A549 (cell line): ENCODE data around the gene C19orf33. TPM values are rescaled to one million over a fixed set of nuclear protein-coding genes. Genes with fewer than 3 reads are reported as not detected.
"Not testable (repeated sequence)": the region's sequence is repeated elsewhere in the genome, so short reads cannot be mapped to it uniquely, and the experiment has no call there.

Experiments
- ATAC-seq, 2 experiments: fragments of 200-7000 bp in 1 of 2; fragments of >200 bp in 1 of 2; cut with Nextera tagmentation in 1 of 2; cut with Tn5 transposase in 1 of 2; 3 replicates each; pipeline versions ENCODE4 v1.8.0 to v1.9.1; 2018 to 2020; ENCODE audit warnings: mild to moderate bottlenecking in 1 of 2, moderate library complexity in 1 of 2
- CTCF ChIA-PET: fragments of 300-600 bp; sonication (Branson Sonifier 250); formaldehyde crosslinking; extraction: SDS; loops from one replicate; lab custom pipeline; 2021; ENCODE audit warnings: antibody characterized with exemption, inconsistent platforms; lab: Yijun Ruan, JAX
- POLR2A ChIA-PET: fragments of 350-600 bp; formaldehyde crosslinking; extraction: SDS; loops from one replicate; lab custom pipeline; 2021; ENCODE audit warnings: antibody characterized with exemption, inconsistent platforms; lab: Yijun Ruan, JAX
- DNase-seq, 2 experiments: peaks; one replicate each; pipeline versions ENCODE4 v3.0.0 to v3.0.0-alpha.2; 2011 to 2016; ENCODE audit warnings: low read depth in 1 of 2, low spot score in 1 of 2
- FAIRE-seq: peaks from 2 replicates; lab custom pipeline; 2011; peaks lifted over from hg19 to GRCh38; lab: Jason Lieb, UNC
- H3K27ac ChIP-seq, 2 experiments: fragments of >200 bp; sonication (Bioruptor Twin); formaldehyde crosslinking; 3 replicates each; pipeline ENCODE4 v1.5.1; 2016 to 2017
- H3K4me1 ChIP-seq: fragments of >200 bp; sonication (Bioruptor Twin); formaldehyde crosslinking; 3 replicates; pipeline ENCODE4 v1.6.1; 2016
- H3K4me2 ChIP-seq: fragments of >200 bp; sonication (Bioruptor Twin); formaldehyde crosslinking; 3 replicates; pipeline ENCODE4 v1.6.1; 2016
- H3K4me3 ChIP-seq: fragments of >200 bp; sonication (Bioruptor Twin); formaldehyde crosslinking; 3 replicates; pipeline ENCODE4 v1.5.1; 2016
- H3K9me3 ChIP-seq: fragments of >200 bp; sonication (Bioruptor Twin); formaldehyde crosslinking; 3 replicates; pipeline ENCODE4 v1.6.1; 2016
- BCL3 ChIP-seq: fragments of >200 bp; sonication (Bioruptor Twin); formaldehyde crosslinking; IDR thresholded peaks from 3 replicates; pipeline ENCODE4 v1.6.1; 2016
- EHF ChIP-seq: fragments of 250-450 bp; sonication (Bioruptor Pico); IDR thresholded peaks from 2 replicates; pipeline ENCODE4 v1.5.0; 2020; ENCODE audit warnings: mild to moderate bottlenecking
- ELK1 ChIP-seq: fragments of 150-350 bp; IDR thresholded peaks from 2 replicates; pipeline ENCODE4 v1.6.1; 2014; ENCODE audit warnings: low read depth, mild to moderate bottlenecking, low read length
- FOSB ChIP-seq: fragments of 250-450 bp; sonication (Bioruptor Pico); IDR thresholded peaks from 2 replicates; pipeline ENCODE4 v1.5.0; 2020; ENCODE audit warnings: mild to moderate bottlenecking, moderate library complexity
- FOSL2 ChIP-seq, 2 experiments: fragments of 450-650 bp in 1 of 2; fragments of >200 bp in 1 of 2; sonication (Bioruptor Twin) in 1 of 2; formaldehyde crosslinking; IDR thresholded peaks; 2 replicates each; pipeline versions ENCODE4 v1.5.0 to v1.6.1; 2016 to 2020; ENCODE audit warnings: mild to moderate bottlenecking in 1 of 2, moderate library complexity in 1 of 2
- GATA3 ChIP-seq: IDR thresholded peaks from 2 replicates; pipeline ENCODE4 v1.6.1; 2012; ENCODE audit warnings: borderline replicate concordance
- HES2 ChIP-seq: fragments of >200 bp; sonication (Bioruptor Twin); formaldehyde crosslinking; IDR thresholded peaks from 2 replicates; pipeline ENCODE4 v1.6.1; 2016
- HOXB13 ChIP-seq: fragments of 250-450 bp; sonication (Bioruptor Pico); IDR thresholded peaks from 2 replicates; pipeline ENCODE4 v1.5.0; 2020; ENCODE audit warnings: low read depth, mild to moderate bottlenecking, moderate library complexity
- JUN ChIP-seq, 2 experiments: fragments of >200 bp; sonication (Bioruptor Twin); formaldehyde crosslinking; IDR thresholded peaks; 2 replicates in 1 of 2; 3 replicates in 1 of 2; pipeline ENCODE4 v1.6.1; 2016 to 2017
- KDM5A ChIP-seq: fragments of 200-600 bp; sonication (generic); IDR thresholded peaks from 2 replicates; pipeline ENCODE4 v1.6.1; 2016; ENCODE audit warnings: antibody characterized with exemption, mild to moderate bottlenecking
- MAFK ChIP-seq: fragments of 450-650 bp; IDR thresholded peaks from 2 replicates; pipeline ENCODE4 v1.6.1; 2014; ENCODE audit not compliant: partially characterized antibody
- MYC ChIP-seq: IDR thresholded peaks from 2 replicates; pipeline ENCODE4 v1.6.1; 2012; ENCODE audit warnings: mild to moderate bottlenecking, inconsistent platforms, low read length, improper control_type of control experiment, borderline replicate concordance
- NR3C1 ChIP-seq: fragments of >200 bp; sonication (Bioruptor Twin); formaldehyde crosslinking; IDR thresholded peaks from 3 replicates; pipeline ENCODE4 v1.6.1; 2017
- RAD21 ChIP-seq, 2 experiments: fragments of >200 bp in 1 of 2; sonication (Bioruptor Twin) in 1 of 2; formaldehyde crosslinking in 1 of 2; IDR thresholded peaks in 1 of 2; conservative IDR thresholded peaks in 1 of 2; 2 replicates in 1 of 2; 3 replicates in 1 of 2; pipeline ENCODE4 v1.6.1; 2012 to 2018; ENCODE audit warnings: inconsistent platforms in 1 of 2
- ZC3H11A ChIP-seq: fragments of 450-650 bp; IDR thresholded peaks from 2 replicates; pipeline ENCODE4 v1.6.1; 2014; ENCODE audit warnings: antibody characterized with exemption, mild to moderate bottlenecking
- WGBS: methylation state at CpG from one replicate; pipeline ENCODE4 v1.1.6; 2017; ENCODE audit errors: missing lambda C conversion rate; 5-methylcytosine and 5-hydroxymethylcytosine counted together
- polyA plus RNA-seq, 4 experiments: library from polyadenylated mRNA; depleted of rRNA in 3 of 4; stranded (reverse); fragments of >200 nt; fragmentation: RNase III in 1 of 4; extraction: RNeasy Plus Mini Kit Qiagen cat#74134 plus additional on column Dnase treatment in 1 of 4; gene quantifications; 2 replicates in 3 of 4; 3 replicates in 1 of 4; pipeline ENCODE4 v1.2.3, GENCODE V29; 2011 to 2017
- TF ChIP-seq, protein P1 (sequence below): IDR thresholded peaks from 2 replicates; pipeline ENCODE4 v1.6.1; 2012; ENCODE audit warnings: low read depth, borderline replicate concordance

C19orf33 gene
- polyA plus RNA-seq, 2 of the 4 experiments (the other 2 are of a cell fraction): 302 to 489 TPM

DNA sequence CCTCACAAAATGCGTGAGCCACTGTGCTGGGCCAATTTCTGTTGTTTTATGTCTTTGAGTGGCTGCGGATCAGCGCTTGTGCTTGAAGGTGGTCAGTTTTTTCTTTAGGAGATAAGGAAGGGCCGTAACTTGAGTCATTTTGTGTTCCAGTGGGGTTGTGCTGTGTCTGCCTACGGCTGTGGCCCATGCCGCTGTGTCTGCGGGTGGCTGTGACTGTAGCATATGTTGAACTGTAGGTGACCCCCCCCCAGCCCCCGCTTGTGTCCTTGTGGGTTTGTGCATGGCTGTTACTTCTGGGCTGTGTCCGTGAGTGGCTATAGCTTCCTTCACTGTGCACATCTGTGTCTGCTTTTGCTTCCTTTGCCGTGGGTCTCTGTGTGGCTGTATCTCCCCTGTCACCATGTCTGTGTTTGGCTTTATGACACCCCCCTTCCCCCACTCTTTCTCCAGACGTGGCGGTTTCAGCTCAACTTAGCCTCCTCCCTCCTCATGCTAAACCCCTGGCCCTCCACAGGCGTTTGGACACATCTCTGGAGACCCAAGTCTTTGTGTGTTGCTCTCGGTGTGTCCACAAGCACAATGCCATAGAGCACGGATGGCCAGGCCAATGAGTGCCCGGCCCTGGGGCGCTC is 48.6 kb upstream of the C19orf33 start:
- DNase-seq (no peak), ATAC-seq (peak; percentile 69 to 72), FAIRE-seq (peak; percentile 92)
- ChIA-PET CTCF (interaction anchor here (0.5 to 33.5 kb wide), 37 partner anchors 13 to 598 kb away, joined by 3 to 1052 read pairs (median 6); partner anchors contain the start of genes CATSPERG, FAM98C, KCNK6 and PSMD8), POLR2A (interaction anchor here (0.5 to 2.7 kb wide), 12 partner anchors 9 to 1684 kb away, joined by 3 to 22 read pairs (median 3); partner anchors contain the start of genes C19orf33, CATSPERG, GGN and PSMD8)
- H3K4me3 ChIP-seq: peak overlapping the region; percentile 61
- peak overlapping the region; percentile 90 to 91 for H3K27ac ChIP-seq
- no peak for TF ChIP-seq HOXB13 (CRISPR knock-in tag)
- H3K4me1 ChIP-seq: peaks cover 42% of the 10 kb centered on the region
- WGBS: 41% methylated on average over 17 of the region's 17 CpGs
- H3K4me2 ChIP-seq: peak overlapping the region; percentile 82
- no peaks in the 10 kb centered on the region for H3K9me3 ChIP-seq

DNA sequence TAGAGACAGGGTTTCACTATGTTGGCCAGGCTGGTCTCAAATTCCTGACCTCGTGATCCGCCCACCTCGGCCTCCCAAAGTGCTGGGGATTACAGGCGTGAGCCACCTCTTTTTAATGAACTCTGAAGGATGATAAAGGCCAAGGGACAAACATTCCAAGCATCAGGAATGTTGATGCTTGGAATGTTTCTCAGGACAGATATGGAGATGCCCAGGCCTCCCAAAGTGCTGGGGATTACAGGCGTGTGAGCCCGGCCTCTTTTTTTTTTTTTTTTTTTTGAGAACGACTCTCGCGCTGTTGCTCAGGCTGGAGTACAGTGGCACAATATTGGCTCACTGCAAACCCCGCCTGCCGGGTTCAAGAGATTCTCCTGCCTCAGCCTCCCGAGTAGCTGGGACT is 42.1 kb upstream of the C19orf33 start:
- FAIRE-seq, H3K4me3 ChIP-seq, ATAC-seq, POLR2A ChIA-PET, H3K4me2 ChIP-seq, H3K27ac ChIP-seq, H3K9me3 ChIP-seq, DNase-seq: not testable (repeated sequence)
- CTCF ChIA-PET: interaction anchor here (0.6 to 33.5 kb wide), 7 partner anchors 11 to 141 kb away, joined by 3 to 1052 read pairs (median 3); partner anchors contain the start of genes CATSPERG, FAM98C and KCNK6
- peaks cover 36% of the 10 kb centered on the region for H3K4me1 ChIP-seq
- WGBS: 91% methylated on average over 12 of the region's 12 CpGs

DNA sequence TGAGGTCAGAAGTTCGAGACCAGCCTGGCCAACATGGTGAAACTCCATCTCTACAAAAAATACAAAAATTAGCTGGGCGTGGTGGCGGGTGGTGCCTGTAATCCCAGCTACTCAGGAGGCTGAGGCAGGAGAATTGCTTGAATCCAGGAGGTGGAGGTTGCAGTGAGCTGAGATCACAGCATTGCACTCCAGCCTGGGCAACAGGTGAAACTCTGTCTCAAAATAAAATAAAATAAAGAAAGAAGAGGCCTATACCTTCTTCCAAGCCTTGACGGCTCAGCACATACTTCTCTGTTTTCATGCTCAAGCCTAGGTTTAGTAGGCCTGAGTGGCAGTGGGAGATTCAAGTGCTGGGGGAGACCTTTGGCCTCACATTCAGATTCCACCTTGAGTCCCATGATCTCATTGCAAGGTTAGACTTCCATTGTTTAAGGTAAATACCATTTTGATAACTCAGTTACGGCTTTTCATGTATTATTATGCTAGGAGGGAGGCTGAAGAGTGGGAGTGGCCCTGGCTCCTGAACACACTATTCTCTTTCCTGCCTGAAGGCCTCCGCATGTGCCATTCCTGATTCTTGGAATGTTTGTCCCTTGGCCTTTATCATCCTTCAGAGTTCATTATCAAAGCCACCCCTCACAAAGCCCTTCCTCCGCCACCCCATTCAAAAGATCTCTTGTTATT is 41.3 kb upstream of the C19orf33 start:
- TF ChIP-seq NR3C1: no peak
- no peak for TF ChIP-seq KDM5A
- TF ChIP-seq RAD21 (conservative IDR thresholded peaks at IDR 0.05 in 1 of 2, IDR thresholded peaks at IDR 0.05 in 1 of 2): no peak
- no peak for TF ChIP-seq HES2
- TF ChIP-seq EHF (CRISPR knock-in tag): no peak
- TF ChIP-seq ZC3H11A: no peak
- no peak for TF ChIP-seq BCL3
- TF ChIP-seq ELK1: no peak
- TF ChIP-seq, protein P1, sequence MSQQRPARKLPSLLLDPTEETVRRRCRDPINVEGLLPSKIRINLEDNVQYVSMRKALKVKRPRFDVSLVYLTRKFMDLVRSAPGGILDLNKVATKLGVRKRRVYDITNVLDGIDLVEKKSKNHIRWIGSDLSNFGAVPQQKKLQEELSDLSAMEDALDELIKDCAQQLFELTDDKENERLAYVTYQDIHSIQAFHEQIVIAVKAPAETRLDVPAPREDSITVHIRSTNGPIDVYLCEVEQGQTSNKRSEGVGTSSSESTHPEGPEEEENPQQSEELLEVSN: no peak
- no peak for TF ChIP-seq GATA3
- TF ChIP-seq MAFK: no peak
- TF ChIP-seq FOSB: no peak
- TF ChIP-seq MYC: no peak
- no peak for TF ChIP-seq JUN (IDR thresholded peaks at IDR 0.05)
- TF ChIP-seq FOSL2 (IDR thresholded peaks at IDR 0.05): no peak
- TF ChIP-seq FOSL2 (CRISPR knock-in tag; IDR thresholded peaks at IDR 0.05): no peak
- TF ChIP-seq, all 56 proteins: peak for 0
- DNase-seq (no peak), FAIRE-seq (peak; percentile 65), ATAC-seq (no peak)
- H3K9me3 ChIP-seq: no peaks in the 10 kb centered on the region
- ChIA-PET POLR2A (no interaction called here), CTCF (interaction anchor here (0.6 to 18.2 kb wide), 5 partner anchors 12 to 356 kb away, joined by 3 to 259 read pairs (median 4); partner anchors contain the start of gene SIPA1L3)
- H3K4me3 ChIP-seq: no peak overlapping the region
- H3K4me1 ChIP-seq: peaks cover 43% of the 10 kb centered on the region
- peak overlapping the region in 1 of 2 experiments; percentile 89; a peak in 4 of 6 replicates for H3K27ac ChIP-seq
- WGBS: 89% methylated on average over 7 of the region's 7 CpGs
- H3K4me2 ChIP-seq: no peak overlapping the region
